GM23338 (cell line): ENCODE measurements around the gene DNAJB6. TPM values are rescaled to one million over a fixed set of nuclear protein-coding genes. Genes with fewer than 3 reads are reported as not detected.
A peak's percentile ranks its signal among the peaks of the same experiment; 100 is the strongest.

Experiments used
- ATAC-seq: fragments of 200-7000 bp; cut with Tn5 transposase; 3 replicates; pipeline ENCODE4 v1.9.1; 2020
- DNase-seq: peaks from one replicate; pipeline ENCODE4 v3.0.0-alpha.2; 2015; ENCODE audit warnings: low spot score
- H2AFZ ChIP-seq: fragments of 200-600 bp; sonication (generic); 2 replicates; pipeline ENCODE4 v1.8.0; 2016; ENCODE audit warnings: antibody characterized with exemption, mild to moderate bottlenecking, moderate library complexity
- H3F3A ChIP-seq: fragments of 200-600 bp; sonication (generic); replicated peaks from 2 replicates; pipeline ENCODE4 v1.8.0; 2017; ENCODE audit warnings: antibody characterized with exemption, mixed run types, low read depth
- H3K27ac ChIP-seq: fragments of 200-600 bp; sonication (generic); 2 replicates; pipeline ENCODE4 v1.6.1; 2016; ENCODE audit warnings: low read depth
- H3K27me3 ChIP-seq: fragments of 200-600 bp; sonication (generic); 2 replicates; pipeline ENCODE4 v1.8.0; 2016; ENCODE audit warnings: mild to moderate bottlenecking, mixed run types, moderate library complexity; ENCODE audit not compliant: insufficient read depth
- H3K36me3 ChIP-seq: fragments of 200-600 bp; sonication (generic); 2 replicates; pipeline ENCODE4 v1.8.0; 2016; ENCODE audit warnings: mild to moderate bottlenecking; ENCODE audit not compliant: insufficient read depth
- H3K4me1 ChIP-seq: fragments of 200-600 bp; sonication (generic); 2 replicates; pipeline ENCODE4 v1.8.0; 2016; ENCODE audit warnings: mild to moderate bottlenecking, moderate library complexity; ENCODE audit not compliant: insufficient read depth
- H3K4me2 ChIP-seq: fragments of 200-600 bp; sonication (generic); 2 replicates; pipeline ENCODE4 v1.7.1; 2017; ENCODE audit warnings: mixed run types
- H3K4me3 ChIP-seq: fragments of 200-600 bp; sonication (generic); 2 replicates; pipeline ENCODE4 v1.6.1; 2016; ENCODE audit warnings: mixed run types
- H3K79me2 ChIP-seq: fragments of 200-600 bp; sonication (generic); replicated peaks from 2 replicates; pipeline ENCODE4 v1.8.0; 2017; ENCODE audit warnings: mild to moderate bottlenecking; ENCODE audit not compliant: insufficient read depth
- H3K9me2 ChIP-seq: fragments of 200-600 bp; sonication (generic); 2 replicates; pipeline ENCODE4 v1.8.0; 2017; ENCODE audit not compliant: insufficient read depth
- H4K20me1 ChIP-seq: fragments of 200-600 bp; sonication (generic); replicated peaks from 2 replicates; pipeline ENCODE4 v1.8.0; 2017; ENCODE audit warnings: mild to moderate bottlenecking; ENCODE audit not compliant: insufficient read depth
- H3K27ac Mint-ChIP-seq: 2 replicates; pipeline ENCODE4 v1.8.0; 2020; ENCODE audit warnings: inconsistent platforms, mild to moderate bottlenecking, moderate library complexity, mixed read lengths
- H3K27me3 Mint-ChIP-seq: 3 replicates; pipeline ENCODE4 v1.8.0; 2022; ENCODE audit warnings: low read depth, mild to moderate bottlenecking, moderate library complexity, mixed read lengths, inconsistent platforms; ENCODE audit not compliant: insufficient read depth, poor library complexity
- H3K36me3 Mint-ChIP-seq: 3 replicates; pipeline ENCODE4 v1.8.0; 2021; ENCODE audit warnings: low read depth, mild to moderate bottlenecking, inconsistent platforms, moderate library complexity, mixed read lengths
- H3K4me1 Mint-ChIP-seq: 3 replicates; pipeline ENCODE4 v1.8.0; 2020; ENCODE audit warnings: mild to moderate bottlenecking, inconsistent platforms, mixed read lengths
- H3K4me3 Mint-ChIP-seq: 3 replicates; pipeline ENCODE4 v1.8.0; 2021; ENCODE audit warnings: moderate library complexity, mild to moderate bottlenecking, inconsistent platforms, mixed read lengths
- H3K9me3 Mint-ChIP-seq: 3 replicates; pipeline ENCODE4 v1.8.0; 2020; ENCODE audit warnings: moderate library complexity, mild to moderate bottlenecking, inconsistent platforms, mixed read lengths
- CREB1 ChIP-seq: fragments of 250-450 bp; sonication (Bioruptor Pico); IDR thresholded peaks from 2 replicates; pipeline ENCODE4 v1.5.0; 2020; ENCODE audit warnings: low read depth, mild to moderate bottlenecking, moderate library complexity
- CTCF ChIP-seq, 2 experiments: fragments of 200-600 bp in 1 of 2; sonication (generic) in 1 of 2; conservative IDR thresholded peaks; 2 replicates each; pipeline versions ENCODE4 v1.5.1 to v1.6.1; 2016 to 2017; ENCODE audit warnings: antibody characterized with exemption in 2 of 2, low read depth in 2 of 2, mild to moderate bottlenecking in 2 of 2, moderate library complexity in 1 of 2
- EZH2 ChIP-seq: fragments of 200-600 bp; sonication (generic); IDR thresholded peaks from one replicate; pipeline ENCODE4 v1.8.0; 2017; ENCODE audit warnings: antibody characterized with exemption, mild to moderate bottlenecking, low read depth; ENCODE audit not compliant: unreplicated experiment
- EZH2phosphoT487 ChIP-seq: fragments of 200-600 bp; sonication (generic); IDR thresholded peaks from one replicate; pipeline ENCODE4 v1.8.1; 2018; ENCODE audit warnings: antibody characterized with exemption; ENCODE audit not compliant: unreplicated experiment
- JUNB ChIP-seq: IDR thresholded peaks from one replicate; pipeline ENCODE4 v1.6.1; 2016; ENCODE audit warnings: antibody characterized with exemption; ENCODE audit not compliant: unreplicated experiment
- NANOG ChIP-seq: IDR thresholded peaks from 2 replicates; pipeline ENCODE4 v1.6.1; 2016; ENCODE audit warnings: antibody characterized with exemption, borderline replicate concordance
- POLR2AphosphoS5 ChIP-seq: IDR thresholded peaks from 2 replicates; pipeline ENCODE4 v1.6.1; 2016; ENCODE audit warnings: antibody characterized with exemption, low read depth
- STAT1 ChIP-seq: IDR thresholded peaks from one replicate; pipeline ENCODE4 v1.6.1; 2016; ENCODE audit warnings: antibody characterized with exemption; ENCODE audit not compliant: unreplicated experiment
- ZNF114 ChIP-seq: fragments of 250-450 bp; sonication (Bioruptor Pico); IDR thresholded peaks from 2 replicates; pipeline ENCODE4 v1.5.0; 2020; ENCODE audit warnings: mild to moderate bottlenecking, moderate library complexity
- ZNF331 ChIP-seq: fragments of 250-450 bp; sonication (Bioruptor Pico); IDR thresholded peaks from 2 replicates; pipeline ENCODE4 v1.5.0; 2020; ENCODE audit warnings: low read depth, mild to moderate bottlenecking, moderate library complexity
- ZNF462 ChIP-seq: fragments of 250-450 bp; sonication (Bioruptor Pico); IDR thresholded peaks from 2 replicates; pipeline ENCODE4 v1.5.0; 2020; ENCODE audit warnings: mild to moderate bottlenecking, moderate library complexity
- polyA plus RNA-seq: library from polyadenylated mRNA; unstranded; fragments of >200 nt; fragmentation: Nextera tagmentation; extraction: Ambion mirVana; gene quantifications from 2 replicates; pipeline ENCODE4 v1.2.1, GENCODE V29; 2016
- total RNA-seq: library from RNA; depleted of rRNA; stranded (reverse); fragments of >200 nt; shearing (Covaris generic); gene quantifications from 2 replicates; pipeline ENCODE4 v1.2.3, GENCODE V29; 2014
- TF ChIP-seq, protein P1 (sequence below): IDR thresholded peaks from one replicate; pipeline ENCODE4 v1.6.1; 2018; ENCODE audit warnings: antibody characterized with exemption; ENCODE audit not compliant: unreplicated experiment
- TF ChIP-seq, protein P2 (sequence below): IDR thresholded peaks from 2 replicates; pipeline ENCODE4 v1.6.1; 2016; ENCODE audit warnings: antibody characterized with exemption

The DNAJB6 gene
- total and polyA plus RNA-seq, 2 experiments from 2014 or later: 308 to 322 TPM

- ATAC-seq: peak; percentile 88
- H3K27ac ChIP-seq: peak overlapping the region; percentile 99
Observed at GRCh38 chr7:157309988-157310668, 26.7 kb upstream of the DNAJB6 start.

More at GRCh38 chr7:157309988-157310668, 26.7 kb upstream of the DNAJB6 start:
- H3K36me3 ChIP-seq: no peaks in the 10 kb centered on the region
- no peaks in the 10 kb centered on the region for H3K9me2 ChIP-seq
- Mint-ChIP-seq H3K4me1 (peaks cover 43% of the 10 kb centered on the region), H3K27me3 (peaks cover 36% of the 10 kb centered on the region), H3K36me3 (peaks cover 4% of the 10 kb centered on the region; the same call in 2 of the 3 replicates), H3K9me3 (peaks cover 8% of the 10 kb centered on the region; the same call in 2 of the 3 replicates), H3K4me3 (peak overlapping the region; percentile 22; the same call in 1 of the 3 replicates), H3K27ac (peak overlapping the region; percentile 99)
- peak; percentile 23; the same call in 1 of the 2 replicates for TF ChIP-seq POLR2AphosphoS5
- no peak for TF ChIP-seq CTCF (conservative IDR thresholded peaks at IDR 0.05; ENCODE audit: low read depth in 2 of 2)
- TF ChIP-seq CREB1 (CRISPR knock-in tag): peak; percentile 59; the same call in 1 of the 2 replicates
- TF ChIP-seq ZNF114: no peak
- no peak for TF ChIP-seq EZH2
- peak; percentile 86 for TF ChIP-seq ZNF462 (CRISPR knock-in tag)
- TF ChIP-seq, protein P1, sequence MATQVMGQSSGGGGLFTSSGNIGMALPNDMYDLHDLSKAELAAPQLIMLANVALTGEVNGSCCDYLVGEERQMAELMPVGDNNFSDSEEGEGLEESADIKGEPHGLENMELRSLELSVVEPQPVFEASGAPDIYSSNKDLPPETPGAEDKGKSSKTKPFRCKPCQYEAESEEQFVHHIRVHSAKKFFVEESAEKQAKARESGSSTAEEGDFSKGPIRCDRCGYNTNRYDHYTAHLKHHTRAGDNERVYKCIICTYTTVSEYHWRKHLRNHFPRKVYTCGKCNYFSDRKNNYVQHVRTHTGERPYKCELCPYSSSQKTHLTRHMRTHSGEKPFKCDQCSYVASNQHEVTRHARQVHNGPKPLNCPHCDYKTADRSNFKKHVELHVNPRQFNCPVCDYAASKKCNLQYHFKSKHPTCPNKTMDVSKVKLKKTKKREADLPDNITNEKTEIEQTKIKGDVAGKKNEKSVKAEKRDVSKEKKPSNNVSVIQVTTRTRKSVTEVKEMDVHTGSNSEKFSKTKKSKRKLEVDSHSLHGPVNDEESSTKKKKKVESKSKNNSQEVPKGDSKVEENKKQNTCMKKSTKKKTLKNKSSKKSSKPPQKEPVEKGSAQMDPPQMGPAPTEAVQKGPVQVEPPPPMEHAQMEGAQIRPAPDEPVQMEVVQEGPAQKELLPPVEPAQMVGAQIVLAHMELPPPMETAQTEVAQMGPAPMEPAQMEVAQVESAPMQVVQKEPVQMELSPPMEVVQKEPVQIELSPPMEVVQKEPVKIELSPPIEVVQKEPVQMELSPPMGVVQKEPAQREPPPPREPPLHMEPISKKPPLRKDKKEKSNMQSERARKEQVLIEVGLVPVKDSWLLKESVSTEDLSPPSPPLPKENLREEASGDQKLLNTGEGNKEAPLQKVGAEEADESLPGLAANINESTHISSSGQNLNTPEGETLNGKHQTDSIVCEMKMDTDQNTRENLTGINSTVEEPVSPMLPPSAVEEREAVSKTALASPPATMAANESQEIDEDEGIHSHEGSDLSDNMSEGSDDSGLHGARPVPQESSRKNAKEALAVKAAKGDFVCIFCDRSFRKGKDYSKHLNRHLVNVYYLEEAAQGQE: no peak
- no peak for TF ChIP-seq JUNB
- TF ChIP-seq STAT1: no peak
- TF ChIP-seq NANOG: peak; percentile 100
- TF ChIP-seq, protein P2, sequence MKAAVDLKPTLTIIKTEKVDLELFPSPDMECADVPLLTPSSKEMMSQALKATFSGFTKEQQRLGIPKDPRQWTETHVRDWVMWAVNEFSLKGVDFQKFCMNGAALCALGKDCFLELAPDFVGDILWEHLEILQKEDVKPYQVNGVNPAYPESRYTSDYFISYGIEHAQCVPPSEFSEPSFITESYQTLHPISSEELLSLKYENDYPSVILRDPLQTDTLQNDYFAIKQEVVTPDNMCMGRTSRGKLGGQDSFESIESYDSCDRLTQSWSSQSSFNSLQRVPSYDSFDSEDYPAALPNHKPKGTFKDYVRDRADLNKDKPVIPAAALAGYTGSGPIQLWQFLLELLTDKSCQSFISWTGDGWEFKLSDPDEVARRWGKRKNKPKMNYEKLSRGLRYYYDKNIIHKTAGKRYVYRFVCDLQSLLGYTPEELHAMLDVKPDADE: no peak
- TF ChIP-seq ZNF331: no peak
- no peak for TF ChIP-seq EZH2phosphoT487
- H3K4me2 ChIP-seq: peak overlapping the region; percentile 29
- peak; percentile 95 for DNase-seq
- H4K20me1 ChIP-seq: no peaks in the 10 kb centered on the region
- no peak overlapping the region for H2AFZ ChIP-seq
- peaks cover 13% of the 10 kb centered on the region for H3F3A ChIP-seq
- H3K79me2 ChIP-seq: no peaks in the 10 kb centered on the region
- H3K27me3 ChIP-seq: no peaks in the 10 kb centered on the region
- H3K4me3 ChIP-seq: peak overlapping the region; percentile 9; the same call in 1 of the 2 replicates
- peaks cover 26% of the 10 kb centered on the region for H3K4me1 ChIP-seq
